A673 (cell line): ENCODE results near the gene EHMT1.

Experiments
- CTCF ChIP-seq: fragments of 300-800, 200-600 bp; sonication (generic); conservative IDR thresholded peaks from 2 replicates; pipeline ENCODE4 v1.5.1; 2017; ENCODE audit warnings: low read depth, mild to moderate bottlenecking, antibody characterized with exemption, low read length, moderate library complexity, mixed read lengths
- EZH2 ChIP-seq: fragments of 200-600 bp; sonication (generic); IDR thresholded peaks from 2 replicates; pipeline ENCODE4 v1.6.1; 2017; ENCODE audit warnings: borderline replicate concordance, low read depth, mild to moderate bottlenecking, mixed read lengths, antibody characterized with exemption, low read length; ENCODE audit not compliant: poor library complexity, severe bottlenecking

- no peak for TF ChIP-seq EZH2
- no peak for TF ChIP-seq CTCF
Observed at GRCh38 chr9:137866226-137867141, 247.7 kb downstream of the EHMT1 start.
